ENCODE results near the gene CD248.

Gene CD248

GRCh38 chr11:66316849-66317251 is at the start of gene CD248:
CD248 (minus strand) TSS chr11:66317044; CDS start chr11:66317027, 17 bp downstream.
- peak; percentile 86 for DNase-seq (ENCODE audit: low read depth)
- H3K4me3 ChIP-seq (replicated peaks; ENCODE audit: low read depth, low read length), result peak within 1 kb of the TSS; percentile 60
- TF ChIP-seq CTCF (IDR thresholded peaks at IDR 0.05; ENCODE audit: low read length, missing control alignments), result no peak

- no peak for TF ChIP-seq CTCF (IDR thresholded peaks at IDR 0.05; ENCODE audit: low read length, missing control alignments)
- DNase-seq (ENCODE audit: low read depth), result no peak
- no peak overlapping the region for H3K4me3 ChIP-seq (replicated peaks; ENCODE audit: low read depth, low read length)
Observed at GRCh38 chr11:66365711-66366619, 49.1 kb upstream of the CD248 start.

GRCh38 chr11:66365166-66365565 is 48.3 kb upstream of the CD248 start:
- no peak for TF ChIP-seq CTCF (IDR thresholded peaks at IDR 0.05; ENCODE audit: low read length, missing control alignments)
- DNase-seq (ENCODE audit: low read depth), result no peak
- H3K4me3 ChIP-seq (replicated peaks; ENCODE audit: low read depth, low read length), result no peak overlapping the region

- peak; percentile 58 for TF ChIP-seq CTCF (IDR thresholded peaks at IDR 0.05; ENCODE audit: low read length, missing control alignments)
- DNase-seq (ENCODE audit: low read depth), result peak; percentile 23
- H3K4me3 ChIP-seq (replicated peaks; ENCODE audit: low read depth, low read length), result no peak overlapping the region
Observed at GRCh38 chr11:66363805-66364535, 47.1 kb upstream of the CD248 start.

GRCh38 chr11:66363187-66363601 is 46.4 kb upstream of the CD248 start:
- no peak for DNase-seq (ENCODE audit: low read depth)
- no peak for TF ChIP-seq CTCF (IDR thresholded peaks at IDR 0.05; ENCODE audit: low read length, missing control alignments)

GRCh38 chr11:66362481-66363147 is 45.8 kb upstream of the CD248 start:
- H3K4me3 ChIP-seq (replicated peaks; ENCODE audit: low read depth, low read length), result no peak overlapping the region
- TF ChIP-seq CTCF (IDR thresholded peaks at IDR 0.05; ENCODE audit: low read length, missing control alignments), result no peak
- DNase-seq (ENCODE audit: low read depth), result no peak

More at GRCh38 chr11:66363187-66363601, 46.4 kb upstream of the CD248 start:
- H3K4me3 ChIP-seq (replicated peaks; ENCODE audit: low read depth, low read length), result no peak overlapping the region

Measured in fibroblast of pulmonary artery (primary cell).